GM23338 (cell line): Measurements from ENCODE around the gene MTHFD2. TPM values are rescaled to one million over a fixed set of nuclear protein-coding genes. Genes with fewer than 3 reads are reported as not detected.
A peak's percentile ranks its signal among the peaks of the same experiment; 100 is the strongest.

Experiments used
- ATAC-seq: fragments of 200-7000 bp; cut with Tn5 transposase; 3 replicates; pipeline ENCODE4 v1.9.1; 2020
- DNase-seq: peaks from one replicate; pipeline ENCODE4 v3.0.0-alpha.2; 2015; ENCODE audit warnings: low spot score
- H2AFZ ChIP-seq: fragments of 200-600 bp; sonication (generic); 2 replicates; pipeline ENCODE4 v1.8.0; 2016; ENCODE audit warnings: antibody characterized with exemption, mild to moderate bottlenecking, moderate library complexity
- H3F3A ChIP-seq: fragments of 200-600 bp; sonication (generic); replicated peaks from 2 replicates; pipeline ENCODE4 v1.8.0; 2017; ENCODE audit warnings: antibody characterized with exemption, mixed run types, low read depth
- H3K27ac ChIP-seq: fragments of 200-600 bp; sonication (generic); 2 replicates; pipeline ENCODE4 v1.6.1; 2016; ENCODE audit warnings: low read depth
- H3K27me3 ChIP-seq: fragments of 200-600 bp; sonication (generic); 2 replicates; pipeline ENCODE4 v1.8.0; 2016; ENCODE audit warnings: mild to moderate bottlenecking, mixed run types, moderate library complexity; ENCODE audit not compliant: insufficient read depth
- H3K36me3 ChIP-seq: fragments of 200-600 bp; sonication (generic); 2 replicates; pipeline ENCODE4 v1.8.0; 2016; ENCODE audit warnings: mild to moderate bottlenecking; ENCODE audit not compliant: insufficient read depth
- H3K4me1 ChIP-seq: fragments of 200-600 bp; sonication (generic); 2 replicates; pipeline ENCODE4 v1.8.0; 2016; ENCODE audit warnings: mild to moderate bottlenecking, moderate library complexity; ENCODE audit not compliant: insufficient read depth
- H3K4me2 ChIP-seq: fragments of 200-600 bp; sonication (generic); 2 replicates; pipeline ENCODE4 v1.7.1; 2017; ENCODE audit warnings: mixed run types
- H3K4me3 ChIP-seq: fragments of 200-600 bp; sonication (generic); 2 replicates; pipeline ENCODE4 v1.6.1; 2016; ENCODE audit warnings: mixed run types
- H3K79me2 ChIP-seq: fragments of 200-600 bp; sonication (generic); replicated peaks from 2 replicates; pipeline ENCODE4 v1.8.0; 2017; ENCODE audit warnings: mild to moderate bottlenecking; ENCODE audit not compliant: insufficient read depth
- H3K9me2 ChIP-seq: fragments of 200-600 bp; sonication (generic); 2 replicates; pipeline ENCODE4 v1.8.0; 2017; ENCODE audit not compliant: insufficient read depth
- H4K20me1 ChIP-seq: fragments of 200-600 bp; sonication (generic); replicated peaks from 2 replicates; pipeline ENCODE4 v1.8.0; 2017; ENCODE audit warnings: mild to moderate bottlenecking; ENCODE audit not compliant: insufficient read depth
- H3K27ac Mint-ChIP-seq: 2 replicates; pipeline ENCODE4 v1.8.0; 2020; ENCODE audit warnings: inconsistent platforms, mild to moderate bottlenecking, moderate library complexity, mixed read lengths
- H3K27me3 Mint-ChIP-seq: 3 replicates; pipeline ENCODE4 v1.8.0; 2022; ENCODE audit warnings: low read depth, mild to moderate bottlenecking, moderate library complexity, mixed read lengths, inconsistent platforms; ENCODE audit not compliant: insufficient read depth, poor library complexity
- H3K36me3 Mint-ChIP-seq: 3 replicates; pipeline ENCODE4 v1.8.0; 2021; ENCODE audit warnings: low read depth, mild to moderate bottlenecking, inconsistent platforms, moderate library complexity, mixed read lengths
- H3K4me1 Mint-ChIP-seq: 3 replicates; pipeline ENCODE4 v1.8.0; 2020; ENCODE audit warnings: mild to moderate bottlenecking, inconsistent platforms, mixed read lengths
- H3K4me3 Mint-ChIP-seq: 3 replicates; pipeline ENCODE4 v1.8.0; 2021; ENCODE audit warnings: moderate library complexity, mild to moderate bottlenecking, inconsistent platforms, mixed read lengths
- H3K9me3 Mint-ChIP-seq: 3 replicates; pipeline ENCODE4 v1.8.0; 2020; ENCODE audit warnings: moderate library complexity, mild to moderate bottlenecking, inconsistent platforms, mixed read lengths
- CTCF ChIP-seq, 2 experiments: fragments of 200-600 bp in 1 of 2; sonication (generic) in 1 of 2; conservative IDR thresholded peaks; 2 replicates each; pipeline versions ENCODE4 v1.5.1 to v1.6.1; 2016 to 2017; ENCODE audit warnings: antibody characterized with exemption in 2 of 2, low read depth in 2 of 2, mild to moderate bottlenecking in 2 of 2, moderate library complexity in 1 of 2
- ETS1 ChIP-seq: IDR thresholded peaks from 2 replicates; pipeline ENCODE4 v1.6.1; 2016; ENCODE audit warnings: antibody characterized with exemption
- EZH2 ChIP-seq: fragments of 200-600 bp; sonication (generic); IDR thresholded peaks from one replicate; pipeline ENCODE4 v1.8.0; 2017; ENCODE audit warnings: antibody characterized with exemption, mild to moderate bottlenecking, low read depth; ENCODE audit not compliant: unreplicated experiment
- EZH2phosphoT487 ChIP-seq: fragments of 200-600 bp; sonication (generic); IDR thresholded peaks from one replicate; pipeline ENCODE4 v1.8.1; 2018; ENCODE audit warnings: antibody characterized with exemption; ENCODE audit not compliant: unreplicated experiment
- JUNB ChIP-seq: IDR thresholded peaks from one replicate; pipeline ENCODE4 v1.6.1; 2016; ENCODE audit warnings: antibody characterized with exemption; ENCODE audit not compliant: unreplicated experiment
- NANOG ChIP-seq: IDR thresholded peaks from 2 replicates; pipeline ENCODE4 v1.6.1; 2016; ENCODE audit warnings: antibody characterized with exemption, borderline replicate concordance
- POLR2AphosphoS5 ChIP-seq: IDR thresholded peaks from 2 replicates; pipeline ENCODE4 v1.6.1; 2016; ENCODE audit warnings: antibody characterized with exemption, low read depth
- STAT1 ChIP-seq: IDR thresholded peaks from one replicate; pipeline ENCODE4 v1.6.1; 2016; ENCODE audit warnings: antibody characterized with exemption; ENCODE audit not compliant: unreplicated experiment
- ZNF114 ChIP-seq: fragments of 250-450 bp; sonication (Bioruptor Pico); IDR thresholded peaks from 2 replicates; pipeline ENCODE4 v1.5.0; 2020; ENCODE audit warnings: mild to moderate bottlenecking, moderate library complexity
- ZNF462 ChIP-seq: fragments of 250-450 bp; sonication (Bioruptor Pico); IDR thresholded peaks from 2 replicates; pipeline ENCODE4 v1.5.0; 2020; ENCODE audit warnings: mild to moderate bottlenecking, moderate library complexity
- polyA plus RNA-seq: library from polyadenylated mRNA; unstranded; fragments of >200 nt; fragmentation: Nextera tagmentation; extraction: Ambion mirVana; gene quantifications from 2 replicates; pipeline ENCODE4 v1.2.1, GENCODE V29; 2016
- total RNA-seq: library from RNA; depleted of rRNA; stranded (reverse); fragments of >200 nt; shearing (Covaris generic); gene quantifications from 2 replicates; pipeline ENCODE4 v1.2.3, GENCODE V29; 2014

Gene MTHFD2
- total and polyA plus RNA-seq, 2 experiments from 2014 or later, result 279 to 281 TPM

GRCh38 chr2:74221604-74222299 is 23.3 kb downstream of the MTHFD2 start:
- H3K36me3 Mint-ChIP-seq, result peaks cover 46% of the 10 kb centered on the region
- Histone ChIP-seq H3K79me2 (no peaks in the 10 kb centered on the region; the same call in 1 of the 2 replicates), H3F3A (peaks cover 32% of the 10 kb centered on the region; the same call in 1 of the 2 replicates), H3K27me3 (no peaks in the 10 kb centered on the region), H3K4me3 (no peak overlapping the region), H3K36me3 (peaks cover 13% of the 10 kb centered on the region), H2AFZ (no peak overlapping the region), H3K4me2 (no peak overlapping the region), H3K9me2 (peaks cover 18% of the 10 kb centered on the region), H3K27ac (peak overlapping the region; percentile 60; the same call in 1 of the 2 replicates), H4K20me1 (peaks cover 34% of the 10 kb centered on the region), H3K4me1 (0 out of 2 replicates have a peak, but pooled peaks cover 5% of the 10 kb centered on the region)
- H3K9me3 Mint-ChIP-seq, result no peaks in the 10 kb centered on the region; the same call in 2 of the 3 replicates
- peaks cover 30% of the 10 kb centered on the region for H3K27me3 Mint-ChIP-seq
- H3K27ac Mint-ChIP-seq, result no peak overlapping the region
- no peak overlapping the region; the same call in 2 of the 3 replicates for H3K4me3 Mint-ChIP-seq
- H3K4me1 Mint-ChIP-seq, result peaks cover 19% of the 10 kb centered on the region
- TF ChIP-seq STAT1, result no peak
- no peak for TF ChIP-seq EZH2
- peak; percentile 39 for TF ChIP-seq POLR2AphosphoS5
- ATAC-seq (peak; percentile 6), DNase-seq (no peak)

- H3K27me3 ChIP-seq, result no peaks in the 10 kb centered on the region
These were observed 23.9 kb downstream of the MTHFD2 start for GRCh38 chr2:74222300-74222650.

More at GRCh38 chr2:74222300-74222650, 23.9 kb downstream of the MTHFD2 start:
- Mint-ChIP-seq H3K27me3 (peaks cover 30% of the 10 kb centered on the region), H3K4me1 (peaks cover 19% of the 10 kb centered on the region), H3K9me3 (no peaks in the 10 kb centered on the region; the same call in 2 of the 3 replicates), H3K36me3 (peaks cover 40% of the 10 kb centered on the region), H3K4me3 (no peak overlapping the region), H3K27ac (no peak overlapping the region)
- Histone ChIP-seq H3K27ac (peak overlapping the region; percentile 60; the same call in 1 of the 2 replicates), H3K4me1 (0 out of 2 replicates have a peak, but pooled peaks cover 5% of the 10 kb centered on the region), H4K20me1 (peaks cover 30% of the 10 kb centered on the region), H3K4me3 (no peak overlapping the region), H3F3A (peaks cover 33% of the 10 kb centered on the region; the same call in 1 of the 2 replicates), H3K9me2 (peaks cover 18% of the 10 kb centered on the region), H3K36me3 (peaks cover 7% of the 10 kb centered on the region), H3K4me2 (no peak overlapping the region), H2AFZ (no peak overlapping the region), H3K79me2 (no peaks in the 10 kb centered on the region; the same call in 1 of the 2 replicates)
- ATAC-seq (no peak), DNase-seq (no peak)
- TF ChIP-seq ETS1 (no peak), ZNF114 (no peak), EZH2phosphoT487 (no peak), EZH2 (no peak), NANOG (no peak), ZNF462 (CRISPR knock-in tag) (no peak), STAT1 (no peak), CTCF (conservative IDR thresholded peaks at IDR 0.05; ENCODE audit: low read depth in 2 of 2) (no peak), JUNB (no peak)
